ENCODE data around the gene ALDOA. TPM values are rescaled to one million over a fixed set of nuclear protein-coding genes. Genes with fewer than 3 reads are reported as not detected.

ALDOA gene
- total RNA-seq, 1 donor from 2014 or later, result 527 TPM

DNA sequence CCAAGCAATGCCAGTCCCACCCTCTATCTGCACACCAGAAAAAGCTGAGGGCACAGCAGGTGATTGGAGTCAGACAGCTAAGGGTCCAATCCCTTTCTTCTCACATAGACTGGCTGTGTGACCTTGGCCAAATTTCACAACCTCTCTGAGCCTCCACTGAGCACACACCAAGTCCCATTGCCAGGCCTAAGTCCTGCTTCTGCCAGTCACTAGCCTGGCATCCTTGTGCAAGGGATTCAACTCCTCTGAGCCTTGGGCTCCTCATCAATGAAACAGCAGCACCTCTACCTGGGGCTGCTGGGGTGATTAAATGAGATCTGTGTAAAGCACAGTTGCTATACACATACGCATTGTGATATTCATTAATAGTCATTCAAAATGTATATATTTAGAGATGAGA lies 19.0 kb upstream of the ALDOA start:
- Histone ChIP-seq H3K27me3 (ENCODE audit: control insufficient read depth, insufficient read depth, low read length) (no peaks in the 10 kb centered on the region), H3K36me3 (ENCODE audit: control insufficient read depth, insufficient read depth, low read length) (no peaks in the 10 kb centered on the region), H3K4me3 (ENCODE audit: low read depth, low read length) (no peak overlapping the region)
- TF ChIP-seq, protein P1, sequence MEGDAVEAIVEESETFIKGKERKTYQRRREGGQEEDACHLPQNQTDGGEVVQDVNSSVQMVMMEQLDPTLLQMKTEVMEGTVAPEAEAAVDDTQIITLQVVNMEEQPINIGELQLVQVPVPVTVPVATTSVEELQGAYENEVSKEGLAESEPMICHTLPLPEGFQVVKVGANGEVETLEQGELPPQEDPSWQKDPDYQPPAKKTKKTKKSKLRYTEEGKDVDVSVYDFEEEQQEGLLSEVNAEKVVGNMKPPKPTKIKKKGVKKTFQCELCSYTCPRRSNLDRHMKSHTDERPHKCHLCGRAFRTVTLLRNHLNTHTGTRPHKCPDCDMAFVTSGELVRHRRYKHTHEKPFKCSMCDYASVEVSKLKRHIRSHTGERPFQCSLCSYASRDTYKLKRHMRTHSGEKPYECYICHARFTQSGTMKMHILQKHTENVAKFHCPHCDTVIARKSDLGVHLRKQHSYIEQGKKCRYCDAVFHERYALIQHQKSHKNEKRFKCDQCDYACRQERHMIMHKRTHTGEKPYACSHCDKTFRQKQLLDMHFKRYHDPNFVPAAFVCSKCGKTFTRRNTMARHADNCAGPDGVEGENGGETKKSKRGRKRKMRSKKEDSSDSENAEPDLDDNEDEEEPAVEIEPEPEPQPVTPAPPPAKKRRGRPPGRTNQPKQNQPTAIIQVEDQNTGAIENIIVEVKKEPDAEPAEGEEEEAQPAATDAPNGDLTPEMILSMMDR (IDR thresholded peaks at IDR 0.05; ENCODE audit: insufficient read depth, low read length, severe bottlenecking), result no peak
- DNase-seq (ENCODE audit: low read depth), result no peak
- no peak for FAIRE-seq

DNA sequence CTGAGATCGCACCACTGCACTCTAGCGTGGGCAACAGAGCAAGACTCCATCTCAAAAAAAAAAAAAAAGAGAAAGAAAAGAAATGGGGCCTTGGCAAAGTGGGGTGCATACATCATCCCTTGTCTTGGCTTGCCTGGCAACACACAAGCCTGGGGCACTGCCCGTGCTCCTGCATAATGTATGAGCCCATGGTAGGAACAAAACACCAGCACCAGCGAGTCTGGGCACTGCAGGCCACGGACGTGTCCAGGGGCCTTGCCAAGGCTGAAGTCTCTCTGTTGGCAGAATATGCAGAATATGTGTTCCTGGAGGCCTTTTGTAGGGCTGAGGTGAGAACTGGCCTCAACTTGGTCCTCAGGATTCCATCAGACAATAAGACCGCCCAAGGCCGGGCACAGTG lies 15.7 kb upstream of the ALDOA start:
- Histone ChIP-seq H3K4me3 (ENCODE audit: low read depth, low read length) (no peak overlapping the region), H3K27me3 (ENCODE audit: control insufficient read depth, insufficient read depth, low read length) (no peaks in the 10 kb centered on the region), H3K36me3 (ENCODE audit: control insufficient read depth, insufficient read depth, low read length) (no peaks in the 10 kb centered on the region)
- TF ChIP-seq, protein P1 (IDR thresholded peaks at IDR 0.05; ENCODE audit: insufficient read depth, low read length, severe bottlenecking), result no peak
- DNase-seq (ENCODE audit: low read depth) (no peak), FAIRE-seq (no peak)

DNA sequence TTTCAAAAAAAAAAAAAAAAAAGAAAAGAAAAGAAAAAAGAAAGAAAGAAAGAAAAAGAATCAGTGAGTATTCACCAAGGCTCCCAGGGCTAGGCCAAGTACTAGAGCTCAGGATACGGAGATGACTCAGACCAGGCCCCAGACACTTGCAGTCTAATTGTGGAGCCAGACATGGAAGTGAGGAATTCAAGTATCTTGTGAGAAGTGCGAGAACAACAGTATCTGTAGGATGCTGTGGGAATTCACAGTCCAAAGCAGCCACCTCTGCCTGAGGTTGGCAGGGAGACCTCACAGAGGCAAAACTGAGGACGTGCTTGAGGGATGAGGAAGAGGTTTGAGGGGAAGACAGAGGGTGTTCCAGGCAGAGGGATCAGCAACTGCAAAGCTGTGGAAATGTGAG lies 14.0 kb upstream of the ALDOA start:
- no peaks in the 10 kb centered on the region for H3K36me3 ChIP-seq (ENCODE audit: control insufficient read depth, insufficient read depth, low read length)
- TF ChIP-seq, protein P1 (IDR thresholded peaks at IDR 0.05; ENCODE audit: insufficient read depth, low read length, severe bottlenecking), result no peak
- no peaks in the 10 kb centered on the region for H3K27me3 ChIP-seq (ENCODE audit: control insufficient read depth, insufficient read depth, low read length)
- H3K4me3 ChIP-seq (ENCODE audit: low read depth, low read length), result no peak overlapping the region
- FAIRE-seq (no peak), DNase-seq (ENCODE audit: low read depth) (peak; percentile 39)

DNA sequence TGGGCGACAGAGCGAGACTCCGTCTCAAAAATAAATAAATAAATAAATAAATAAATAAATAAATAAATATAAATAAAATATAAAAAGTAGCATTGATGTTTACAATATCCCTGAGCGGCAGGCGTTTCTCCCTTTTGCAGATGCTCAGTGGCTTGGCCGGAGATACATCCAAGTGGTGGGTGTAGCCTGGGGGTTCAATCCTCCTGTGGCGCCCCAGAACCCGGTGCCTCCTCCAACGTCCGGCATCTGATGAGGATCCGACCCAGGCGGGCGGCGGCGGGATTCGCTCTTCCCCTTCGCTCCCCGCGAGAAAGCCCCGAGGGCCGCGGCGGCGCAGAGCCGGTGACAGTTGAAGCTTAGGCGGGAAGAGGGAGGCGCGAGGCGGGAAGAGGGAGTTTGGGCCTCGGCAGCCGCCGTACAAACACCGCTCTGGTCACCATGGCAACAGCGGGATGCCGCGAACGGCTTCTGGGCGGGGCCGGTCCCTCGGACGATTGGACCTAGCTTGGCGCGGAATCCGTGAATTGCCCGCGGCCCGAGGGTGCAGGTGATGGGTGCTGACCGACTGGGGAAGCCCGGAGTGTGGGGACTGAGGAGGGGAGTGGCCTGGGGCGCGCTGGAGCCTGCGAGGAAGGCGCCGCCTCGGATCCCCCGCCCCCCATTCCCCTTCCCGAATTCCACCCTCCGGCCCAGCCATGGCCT lies 12.7 kb upstream of the ALDOA start:
- H3K36me3 ChIP-seq (ENCODE audit: control insufficient read depth, insufficient read depth, low read length), result no peaks in the 10 kb centered on the region
- H3K4me3 ChIP-seq (ENCODE audit: low read depth, low read length), result peak overlapping the region; percentile 58
- FAIRE-seq (no peak), DNase-seq (ENCODE audit: low read depth) (peak; percentile 76)
- TF ChIP-seq, protein P1 (IDR thresholded peaks at IDR 0.05; ENCODE audit: insufficient read depth, low read length, severe bottlenecking), result no peak
- H3K27me3 ChIP-seq (ENCODE audit: control insufficient read depth, insufficient read depth, low read length), result no peaks in the 10 kb centered on the region

DNA sequence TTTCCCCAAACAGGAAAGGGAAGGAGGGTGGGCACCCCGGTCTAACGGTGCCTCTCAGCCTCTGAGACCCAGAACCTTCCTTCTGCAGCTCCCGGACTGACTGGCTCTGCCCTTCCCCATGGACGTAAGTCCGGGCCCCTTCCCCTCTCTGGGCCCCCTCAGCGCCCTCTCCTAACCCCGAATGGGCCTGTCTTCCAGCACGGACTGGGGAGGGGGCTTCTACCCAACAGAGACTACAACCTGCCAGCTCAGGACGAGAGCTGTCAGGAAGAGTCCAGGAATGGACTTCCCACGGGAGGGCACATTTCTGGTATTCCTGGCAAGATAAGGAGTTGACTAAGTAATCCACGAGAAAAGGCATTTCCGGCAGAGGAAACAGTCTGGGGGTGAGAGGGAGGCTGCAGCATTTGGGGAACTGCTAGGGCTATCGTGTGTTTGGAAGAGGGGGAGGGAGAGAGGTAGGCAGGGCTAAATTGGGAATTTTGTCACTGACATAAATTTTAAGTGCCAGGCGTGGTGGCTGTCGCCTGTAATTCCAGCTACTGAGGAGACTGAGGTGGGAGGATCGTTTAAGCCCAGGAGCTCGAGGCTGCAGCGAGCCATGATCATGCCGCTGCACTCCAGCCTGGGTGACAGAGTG lies 12.1 kb upstream of the ALDOA start:
- TF ChIP-seq, protein P1 (IDR thresholded peaks at IDR 0.05; ENCODE audit: insufficient read depth, low read length, severe bottlenecking), result no peak
- no peak for FAIRE-seq
- no peaks in the 10 kb centered on the region for H3K36me3 ChIP-seq (ENCODE audit: control insufficient read depth, insufficient read depth, low read length)
- no peaks in the 10 kb centered on the region for H3K27me3 ChIP-seq (ENCODE audit: control insufficient read depth, insufficient read depth, low read length)
- DNase-seq (ENCODE audit: low read depth), result peak; percentile 41
- peak overlapping the region; percentile 58 for H3K4me3 ChIP-seq (ENCODE audit: low read depth, low read length)
